SIG-M5 treated with dmso at 0.1 percent for 504 hours (cell line): ENCODE data around the gene ENC1.

Experiments
- DNase-seq: peaks from one replicate; lab custom pipeline; 2025; ENCODE audit not compliant: unreplicated experiment; lab: John Stamatoyannopoulos, UW

ENC1 gene

DNA sequence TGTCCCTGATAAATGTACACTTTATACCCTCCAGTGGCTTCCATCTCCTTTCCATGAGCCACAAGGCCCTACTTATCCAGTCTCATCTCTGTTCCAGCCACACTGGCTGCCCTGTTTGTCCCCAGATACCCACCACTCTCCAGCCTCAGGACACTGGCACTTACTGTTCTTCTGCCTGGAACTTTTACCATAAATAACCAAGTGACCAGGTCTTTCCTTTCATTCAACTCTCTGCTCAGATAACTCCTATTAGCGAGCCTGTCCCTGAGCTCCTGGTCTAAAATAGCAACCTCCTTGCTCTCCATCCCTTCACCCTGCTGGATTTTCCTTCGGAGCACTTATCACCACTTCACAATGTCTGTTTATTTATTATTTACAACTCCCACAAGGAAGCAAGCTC is 16.6 kb upstream of the ENC1 start:
- DNase-seq = no peak

GRCh38 chr5:74655716-74656115 is 15.2 kb upstream of the ENC1 start:
- DNase-seq = no peak

DNA sequence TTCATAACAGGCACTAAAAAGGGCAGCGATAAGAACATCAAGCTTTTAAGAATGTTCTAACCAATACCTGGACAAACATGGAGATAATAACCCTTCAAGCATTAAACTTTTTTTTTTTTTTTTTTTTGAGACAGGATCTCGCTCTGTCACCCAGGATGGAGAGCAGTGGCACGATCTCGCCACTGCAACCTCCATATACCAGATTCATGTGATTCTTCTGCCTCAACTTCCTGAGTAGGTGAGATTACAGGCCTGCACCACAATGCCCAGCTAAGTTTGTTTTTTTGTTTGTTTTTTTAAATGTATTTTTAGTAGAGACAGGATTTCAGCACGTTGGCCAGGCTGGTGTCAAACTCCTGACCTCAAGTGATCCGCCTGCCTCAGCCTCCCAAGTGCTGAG is 14.7 kb upstream of the ENC1 start:
- no peak for DNase-seq

- no peak for DNase-seq
Measured at GRCh38 chr5:74653991-74654390, 13.5 kb upstream of the ENC1 start.

GRCh38 chr5:74652576-74652975 is 12.0 kb upstream of the ENC1 start:
- DNase-seq = no peak

DNA sequence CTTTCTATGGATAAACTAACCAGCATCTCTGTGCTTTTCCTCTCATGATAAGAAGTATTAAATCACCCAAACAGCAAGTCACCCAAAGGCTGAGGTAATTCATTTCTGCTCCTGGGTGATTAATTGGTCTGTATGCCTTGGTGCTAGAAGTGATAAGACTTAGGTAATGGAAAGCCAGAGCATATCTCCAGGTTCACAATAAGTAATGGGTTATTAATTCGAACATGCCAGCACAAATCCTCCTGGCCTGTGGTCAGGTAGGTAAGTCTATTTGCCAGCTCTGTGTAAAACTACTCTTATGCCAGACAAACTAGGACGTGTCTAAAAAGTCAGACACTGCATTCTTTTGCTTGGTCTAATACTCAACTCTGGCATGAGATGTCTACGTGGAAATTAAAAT is 11.2 kb upstream of the ENC1 start:
- no peak for DNase-seq

DNA sequence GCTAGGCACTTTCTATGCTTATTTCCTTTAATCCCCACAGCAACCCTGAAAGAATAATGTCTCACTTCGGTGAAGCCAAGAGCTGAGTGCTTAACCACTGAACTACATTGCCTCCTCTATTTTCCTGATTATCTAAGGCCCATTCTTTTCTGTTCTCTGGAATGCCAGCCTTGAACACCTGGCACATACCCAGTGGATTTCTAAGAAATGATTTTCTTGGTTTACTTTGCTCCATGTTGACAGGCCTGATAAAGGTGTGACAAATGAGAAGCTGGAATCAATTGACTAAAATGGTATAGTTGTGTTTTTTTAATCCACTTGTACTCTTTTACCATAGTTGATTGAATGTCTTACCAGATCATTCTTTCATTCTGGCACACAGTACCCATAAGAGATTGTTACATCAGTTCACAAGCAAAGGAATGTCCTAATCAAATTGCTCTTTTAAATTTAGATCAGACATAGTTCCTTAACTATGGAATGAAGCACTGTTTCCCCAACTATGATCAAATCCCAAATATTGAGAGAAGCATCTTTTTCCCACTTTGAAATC is 9.0 kb upstream of the ENC1 start:
- no peak for DNase-seq

DNA sequence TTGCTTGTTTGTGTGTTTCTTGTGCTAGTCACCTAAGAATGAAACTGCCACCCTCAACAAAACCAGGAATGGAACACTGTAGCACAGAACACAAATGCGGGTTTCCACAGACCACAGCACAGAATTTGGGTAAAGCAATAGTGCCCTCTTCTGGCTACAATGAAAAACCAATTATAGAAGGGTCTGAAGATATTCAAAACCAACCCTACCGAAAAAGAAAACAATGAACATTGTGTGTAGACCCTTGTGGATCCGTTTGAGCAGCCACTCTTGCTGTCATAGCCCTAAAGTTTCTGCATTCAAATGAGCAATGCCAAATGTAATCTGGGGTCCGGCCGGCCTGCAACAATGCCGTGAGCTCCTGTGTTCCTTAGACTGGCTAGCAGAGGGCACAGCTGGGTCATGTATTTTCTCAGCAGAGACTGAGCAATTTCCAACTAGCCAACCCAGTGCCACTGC is 8.3 kb upstream of the ENC1 start:
- DNase-seq = peak; percentile 75

DNA sequence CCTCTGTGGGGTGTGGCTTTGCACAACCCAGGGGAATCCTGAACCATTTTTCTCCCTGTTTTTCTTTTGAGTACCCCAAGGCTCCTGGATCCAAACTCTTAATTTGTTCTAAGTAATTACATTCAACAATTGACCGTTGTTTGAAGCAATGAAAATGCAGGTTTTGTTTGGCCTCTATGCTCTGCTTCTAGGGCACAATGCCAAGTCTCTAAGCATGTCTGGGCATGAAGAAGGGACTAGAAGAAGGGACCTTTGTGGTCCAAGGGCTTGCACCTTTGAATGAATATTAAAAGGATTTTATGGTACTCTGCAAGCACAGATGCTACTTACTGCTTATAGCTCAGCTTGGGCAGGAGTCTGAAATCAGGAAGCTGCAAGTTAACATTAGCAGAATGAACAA is 6.6 kb upstream of the ENC1 start:
- no peak for DNase-seq

DNA sequence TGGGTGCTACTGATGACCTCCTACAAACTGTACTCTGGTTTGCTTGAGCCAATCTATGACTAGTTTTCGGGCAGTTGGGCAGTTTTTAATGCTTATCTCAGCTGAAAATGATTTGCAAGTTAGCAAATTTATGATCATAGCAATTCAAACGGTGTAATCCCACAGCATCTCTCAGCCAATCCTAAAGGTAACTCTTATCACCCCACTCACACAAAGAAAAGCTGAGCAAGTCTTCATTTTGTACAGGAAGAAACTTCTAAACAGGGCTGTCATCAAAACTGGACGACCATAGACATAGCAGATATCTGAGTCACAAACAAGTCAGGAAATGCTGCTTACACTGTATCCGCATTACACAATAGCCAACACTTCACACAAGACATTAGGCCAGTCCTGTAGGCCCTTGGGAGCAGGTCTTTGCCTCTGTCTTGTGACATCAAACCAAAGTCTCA is 2.6 kb upstream of the ENC1 start:
- peak; percentile 82 for DNase-seq

DNA sequence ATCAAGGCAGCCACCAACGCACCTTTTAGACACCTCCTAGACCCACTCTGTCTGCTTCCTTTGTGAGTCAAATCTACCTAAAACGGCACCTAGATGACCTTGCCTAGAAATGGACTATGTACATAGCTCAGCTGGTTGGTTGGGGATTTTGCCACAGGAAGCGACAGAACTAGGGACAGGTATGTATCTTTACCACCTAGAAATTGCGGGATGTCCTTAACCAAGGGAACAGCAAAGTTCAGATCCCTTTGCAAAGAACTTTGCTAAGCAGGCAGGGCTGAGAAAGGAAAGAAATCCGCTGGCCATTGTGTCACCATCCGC is 2.0 kb upstream of the ENC1 start:
- no peak for DNase-seq

GRCh38 chr5:74641735-74642542 is 1.4 kb upstream of the ENC1 start:
- DNase-seq = peak; percentile 71

GRCh38 chr5:74640954-74641734 is 616 bp upstream of the ENC1 start:
- DNase-seq = peak; percentile 55

GRCh38 chr5:74639807-74640449 is 600 bp downstream of the ENC1 start:
- DNase-seq = peak; percentile 29

DNA sequence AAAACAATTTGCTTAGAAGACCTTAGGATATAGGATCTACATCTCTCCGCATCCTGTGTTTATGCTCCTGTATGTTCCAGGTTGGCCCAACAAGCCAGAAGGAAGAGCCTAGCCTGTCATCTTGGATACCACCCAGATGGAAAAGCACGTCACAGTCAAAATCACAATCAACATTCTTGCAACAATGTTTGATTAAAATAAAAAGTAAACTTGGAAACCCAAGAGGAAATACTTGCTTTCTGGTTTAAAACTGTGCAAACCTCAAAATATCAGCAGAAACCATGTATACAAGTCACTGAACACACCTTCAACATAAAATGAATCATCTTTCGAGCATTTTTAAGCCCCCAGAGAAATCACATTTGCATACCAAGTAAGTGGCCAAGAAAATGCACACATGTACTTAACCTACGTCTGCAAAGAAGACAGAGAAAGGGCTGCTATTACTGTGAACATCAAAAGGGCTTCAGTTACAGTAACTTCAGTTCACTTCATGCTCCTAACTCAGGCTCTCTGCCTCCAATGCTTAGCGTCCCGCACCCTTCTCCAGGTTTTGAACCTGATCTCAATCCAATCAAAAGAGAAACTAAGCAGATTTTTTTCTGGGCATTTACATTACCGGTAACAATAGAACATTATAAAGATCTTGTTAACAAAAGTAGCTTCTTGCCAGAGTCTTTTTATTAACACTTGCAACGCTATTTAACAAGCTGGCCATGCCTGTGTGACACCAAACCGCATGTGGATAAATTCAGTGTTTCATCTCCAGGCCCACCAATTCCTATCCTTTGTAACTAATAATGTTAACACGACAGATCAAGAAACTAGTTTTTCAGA is 1.3 kb downstream of the ENC1 start:
- DNase-seq = no peak

DNA sequence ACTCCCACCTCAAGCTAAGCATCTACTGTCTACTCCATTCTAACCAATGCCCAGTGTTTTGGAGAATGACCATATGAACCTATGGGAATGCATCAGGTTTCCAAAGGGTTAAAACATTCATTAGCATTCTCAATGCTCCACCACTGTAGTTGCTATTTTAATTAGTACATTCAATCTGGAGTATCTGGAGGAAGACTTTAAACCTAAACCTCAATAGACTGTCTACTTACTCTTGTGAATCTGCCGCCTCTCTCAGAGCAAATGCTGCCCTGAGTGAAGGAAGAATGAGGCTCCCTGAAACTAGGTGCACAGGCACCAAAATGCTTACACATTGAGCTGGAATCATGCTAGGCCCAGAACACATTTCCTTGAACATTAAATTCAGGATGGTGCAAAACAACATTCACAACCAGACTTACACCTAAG is 2.0 kb downstream of the ENC1 start:
- DNase-seq = no peak

DNA sequence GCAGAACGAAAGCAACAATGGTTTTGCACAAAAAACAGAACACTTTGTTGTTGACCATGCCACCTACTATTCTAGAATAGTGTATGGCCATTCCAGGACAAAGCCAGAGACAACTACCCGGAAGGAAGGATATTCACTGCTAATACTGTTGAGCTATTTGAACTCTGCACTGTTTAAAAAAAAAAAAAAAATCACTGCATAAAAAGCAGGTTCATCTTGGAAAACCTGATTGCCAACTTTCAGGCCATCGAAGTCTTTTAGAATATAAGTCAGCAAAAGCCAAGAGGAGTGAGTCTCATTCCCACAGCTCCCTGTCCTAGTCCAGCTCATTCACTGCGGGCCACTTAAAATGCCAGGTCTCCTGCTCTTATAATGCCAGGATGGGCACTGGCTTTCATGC is 4.0 kb downstream of the ENC1 start:
- no peak for DNase-seq

DNA sequence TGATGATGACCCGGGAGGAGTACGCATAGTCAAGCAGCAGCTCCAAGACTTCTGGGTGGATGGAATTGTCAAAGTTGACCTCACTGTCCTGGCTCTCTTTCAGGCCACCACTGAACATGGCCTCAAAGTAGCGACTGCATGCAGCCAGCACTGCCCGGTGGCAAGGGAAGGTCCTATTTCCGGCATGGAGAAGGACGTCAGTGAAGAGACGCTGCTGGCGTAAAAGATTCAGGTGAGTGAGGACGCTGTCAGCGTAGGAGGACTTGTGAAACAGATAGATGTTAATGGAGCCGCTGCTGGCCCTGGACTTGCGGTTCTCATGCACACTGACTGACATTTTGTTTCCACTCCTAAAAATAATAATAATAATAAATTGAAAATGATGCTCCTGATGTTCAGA is 4.4 kb downstream of the ENC1 start:
- no peak for DNase-seq

GRCh38 chr5:74634611-74635286 is 5.8 kb downstream of the ENC1 start:
- DNase-seq = no peak

- no peak for DNase-seq
Measured at GRCh38 chr5:74633695-74634094, 6.8 kb downstream of the ENC1 start.
